Mammary epithelial cell (primary cell): ENCODE results near the gene IFT57.

Source experiments
- CTCF ChIP-seq, 2 donors: IDR thresholded peaks in 1 of 2; conservative IDR thresholded peaks in 1 of 2; 2 replicates each; pipeline ENCODE4 v1.5.1; 2011 to 2012; ENCODE audit warnings: inconsistent platforms in 2 of 2, low read length in 2 of 2, mild to moderate bottlenecking in 2 of 2, control low read depth in 1 of 2, low read depth in 1 of 2; ENCODE audit not compliant: insufficient read depth in 1 of 2; ENCODE audit errors: extremely low read depth in 1 of 2
- EZH2 ChIP-seq: IDR thresholded peaks from 2 replicates; pipeline ENCODE4 v1.6.1; 2012; ENCODE audit warnings: low read length, inconsistent platforms, borderline replicate concordance

GRCh38 chr3:108191394-108191793 is 30.8 kb downstream of the IFT57 start:
- TF ChIP-seq CTCF (conservative IDR thresholded peaks at IDR 0.05 in 1 of 2, IDR thresholded peaks at IDR 0.05 in 1 of 2; ENCODE audit: extremely low read depth in 1 of 2, insufficient read depth in 1 of 2, low read depth in 1 of 2, low read length in 2 of 2) (no peak), EZH2 (no peak)
